GM19372 (cell line): ENCODE data around the gene TXN.
"Not testable (repeated sequence)": the region's sequence is repeated elsewhere in the genome, so short reads cannot be mapped to it uniquely, and the experiment has no call there.

ENCODE experiments used
- ATAC-seq: cut with Tn5 transposase; IDR thresholded peaks from one replicate; pipeline ENCODE4 v1.9.1; 2021; ENCODE audit warnings: mild to moderate bottlenecking, low read depth, moderate library complexity; ENCODE audit not compliant: unreplicated experiment

TXN gene

GRCh38 chr9:110257956-110258355 is 1.6 kb upstream of the TXN start:
- ATAC-seq = no peak

GRCh38 chr9:110257097-110257841 is 962 bp upstream of the TXN start:
- ATAC-seq = peak; percentile 1

GRCh38 chr9:110255463-110256379 is 586 bp downstream of the TXN start:
- ATAC-seq = peak; percentile 18

DNA sequence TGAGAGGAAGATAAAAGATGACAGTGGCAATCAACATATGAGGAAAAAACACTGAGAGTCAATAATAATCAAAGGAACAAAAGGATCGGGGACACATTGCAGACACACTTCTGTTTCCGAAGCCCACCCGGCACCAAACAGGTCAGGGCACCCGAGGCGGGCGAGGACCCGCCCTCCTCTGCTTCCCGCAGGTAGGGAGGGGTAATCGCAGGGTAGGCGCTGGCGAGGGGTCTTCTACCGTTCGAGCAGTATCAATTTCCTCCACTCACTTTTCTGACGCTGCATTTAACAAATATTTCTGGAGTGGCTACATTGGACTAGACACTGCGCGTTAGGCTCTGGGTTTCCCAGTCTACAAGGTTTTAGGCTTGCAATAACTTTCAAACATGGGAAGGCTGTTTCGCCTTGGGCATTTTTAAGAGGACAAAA is 1.3 kb downstream of the TXN start:
- no peak for ATAC-seq

- ATAC-seq = no peak
Measured at GRCh38 chr9:110254500-110254899, 1.8 kb downstream of the TXN start.

DNA sequence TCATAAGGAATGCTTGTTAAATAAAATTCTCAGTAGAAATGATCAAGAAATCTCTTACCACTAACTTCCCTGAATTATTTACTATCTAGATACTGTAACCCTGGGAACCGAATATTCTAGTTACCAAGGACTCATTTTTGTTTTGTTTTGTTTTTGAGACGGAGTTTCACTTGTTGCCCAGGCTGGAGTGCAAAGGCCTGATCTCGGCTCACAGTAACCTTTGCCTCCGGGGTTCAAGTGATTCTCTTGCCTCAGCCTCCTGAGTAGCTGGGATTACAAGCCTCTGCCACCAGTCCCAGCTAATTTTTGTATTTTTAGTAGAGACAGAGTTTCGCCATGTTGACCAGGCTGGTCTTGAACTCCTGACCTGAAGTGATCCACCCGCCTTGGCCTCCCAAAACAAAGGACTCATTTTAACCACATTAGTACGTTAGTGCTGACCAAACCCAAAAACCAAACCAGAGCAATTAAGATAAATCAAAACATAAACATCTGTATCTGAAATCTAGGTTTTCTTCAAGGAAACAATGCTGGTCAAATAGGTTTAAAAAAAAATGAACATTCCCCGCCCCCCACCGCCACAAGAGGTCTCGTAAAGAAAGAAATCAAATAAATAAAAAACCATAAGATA is 3.7 kb downstream of the TXN start:
- no peak for ATAC-seq

DNA sequence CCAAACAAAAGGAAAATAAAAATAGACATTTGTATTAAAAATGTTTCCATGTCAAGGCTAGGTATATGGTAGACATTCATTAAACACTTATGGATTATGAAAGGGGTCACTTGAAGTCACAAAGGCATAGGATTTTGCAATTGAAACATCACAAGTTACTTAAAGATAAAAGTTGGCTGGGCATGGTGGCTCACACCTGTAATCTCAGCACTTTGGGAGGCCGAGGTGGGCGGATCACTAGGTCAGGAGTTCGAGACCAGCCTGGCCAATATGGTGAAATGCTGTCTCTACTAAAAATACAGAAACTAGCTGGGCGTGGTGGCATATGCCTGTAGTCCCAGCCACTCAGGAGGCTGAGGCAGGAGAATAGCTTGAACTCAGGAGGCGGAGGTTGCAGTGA is 4.5 kb downstream of the TXN start:
- not testable (repeated sequence) for ATAC-seq

- no peak for ATAC-seq
Measured at GRCh38 chr9:110251212-110251611, 5.1 kb downstream of the TXN start.

GRCh38 chr9:110249603-110250002 is 6.7 kb downstream of the TXN start:
- ATAC-seq = no peak

DNA sequence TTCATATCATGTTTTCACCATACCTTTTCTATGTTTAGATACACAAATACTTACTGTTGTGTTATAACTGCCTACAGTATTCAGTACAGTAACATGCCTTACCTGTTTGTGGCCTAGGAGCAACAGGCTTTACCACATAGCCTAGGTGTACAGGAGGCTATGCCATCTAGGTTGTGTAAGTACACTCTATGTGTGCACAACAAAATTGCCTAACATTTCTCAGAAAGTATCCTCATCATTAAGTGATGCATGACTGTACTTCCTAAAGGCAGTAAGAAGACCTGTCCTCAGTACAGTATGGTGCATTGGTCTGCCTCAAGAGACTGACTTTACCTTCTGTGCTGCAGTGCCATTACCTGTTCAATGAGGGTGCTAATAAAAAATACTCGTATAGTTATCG is 7.9 kb downstream of the TXN start:
- no peak for ATAC-seq

DNA sequence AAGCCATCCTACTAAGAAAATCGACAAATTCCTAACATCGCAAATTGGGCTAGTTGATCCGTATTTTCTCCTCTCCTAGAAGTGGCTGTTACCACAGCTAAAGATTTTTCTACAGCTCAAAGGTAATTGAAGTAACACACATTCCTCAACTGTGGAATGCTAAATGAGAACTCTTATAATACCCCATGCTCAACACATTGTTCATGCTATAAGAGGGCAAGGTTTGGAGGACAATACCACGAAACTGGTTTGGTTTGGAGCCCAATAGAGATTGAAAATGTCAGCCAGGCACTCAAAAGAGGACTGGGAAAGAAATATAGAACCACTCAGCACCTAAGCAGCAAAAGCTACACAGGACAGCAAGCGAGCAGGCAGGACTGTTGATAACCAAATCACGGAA is 10.1 kb downstream of the TXN start:
- no peak for ATAC-seq

DNA sequence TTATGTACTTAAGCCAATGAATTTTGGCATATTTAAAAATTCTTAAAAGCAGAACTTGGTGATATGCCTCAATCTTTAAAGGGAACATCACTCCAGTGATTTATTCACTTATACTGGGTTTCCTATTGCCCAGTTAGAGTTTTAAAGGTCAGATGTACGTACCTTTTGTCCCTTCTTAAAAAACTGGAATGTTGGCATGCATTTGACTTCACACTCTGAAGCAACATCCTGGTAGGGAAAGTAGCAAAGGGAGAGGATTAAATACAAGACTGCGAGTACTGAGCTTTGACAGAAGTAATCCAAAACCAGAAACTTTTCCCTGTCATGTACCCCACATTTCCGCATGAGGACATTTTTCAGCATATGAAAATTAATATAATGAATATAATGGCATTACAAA is 11.7 kb downstream of the TXN start:
- no peak for ATAC-seq

GRCh38 chr9:110241858-110242321 is 14.4 kb downstream of the TXN start:
- ATAC-seq = no peak

GRCh38 chr9:110241260-110241857 is 14.9 kb downstream of the TXN start:
- no peak for ATAC-seq

DNA sequence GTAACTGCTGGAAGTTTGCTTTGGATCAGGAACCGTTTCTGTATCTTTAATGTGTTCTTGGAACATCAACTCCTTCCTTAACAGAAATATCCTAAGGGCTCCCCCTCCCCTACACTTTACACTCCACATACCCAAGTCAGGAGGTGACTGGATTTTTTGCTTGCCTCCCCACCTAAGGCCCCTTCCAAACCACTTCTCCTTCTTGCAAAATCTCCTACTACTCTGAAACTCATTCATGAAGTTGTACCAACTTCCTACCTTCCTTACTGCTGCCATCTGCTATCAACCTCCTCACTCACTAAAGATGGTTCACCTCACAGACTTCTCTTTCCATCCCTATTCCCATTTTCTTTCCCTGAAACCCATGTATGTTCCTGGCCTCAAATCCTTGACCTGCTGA is 16.1 kb downstream of the TXN start:
- no peak for ATAC-seq

DNA sequence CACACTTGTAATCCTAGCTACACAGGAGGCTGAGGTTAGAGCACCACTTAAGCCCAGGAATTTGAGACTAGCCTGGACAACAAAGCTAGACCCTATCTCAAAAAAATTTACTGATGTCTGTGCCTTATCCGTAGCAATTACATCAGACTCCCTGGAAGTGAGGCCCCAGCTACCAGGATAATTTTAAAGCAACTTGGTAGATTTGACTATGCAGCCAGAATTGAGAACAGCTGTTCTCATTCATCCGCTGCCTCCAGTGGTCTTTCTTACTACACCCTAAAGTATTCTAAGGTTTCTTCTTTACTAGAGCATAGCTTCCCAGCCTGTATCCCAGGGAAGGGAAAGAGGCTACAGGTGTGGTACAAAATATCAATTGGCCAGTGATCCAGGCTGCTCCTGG is 28.0 kb downstream of the TXN start:
- no peak for ATAC-seq

- no peak for ATAC-seq
Measured at GRCh38 chr9:110224583-110224982, 31.7 kb downstream of the TXN start.

DNA sequence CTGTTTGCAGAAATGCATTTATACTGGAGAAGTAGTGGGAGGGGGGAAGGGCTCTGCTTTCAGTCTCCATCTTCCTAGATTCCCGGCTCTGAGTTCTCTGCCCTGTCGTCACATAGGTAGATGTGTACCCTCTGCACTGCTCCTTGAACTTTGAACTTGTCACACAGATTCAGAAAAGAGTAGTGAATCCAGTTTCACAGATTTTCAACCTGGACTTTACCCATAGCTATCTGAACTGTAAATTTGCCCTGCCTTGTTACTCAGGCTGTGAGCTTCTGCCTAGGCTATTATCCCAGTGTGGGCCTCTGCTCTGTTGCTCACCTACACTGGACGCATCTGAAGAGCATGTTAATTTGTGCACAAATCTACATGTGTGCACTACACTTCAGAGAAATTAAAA is 35.5 kb downstream of the TXN start:
- no peak for ATAC-seq

GRCh38 chr9:110217656-110218099 is 38.6 kb downstream of the TXN start:
- ATAC-seq = no peak

GRCh38 chr9:110214586-110215355 is 41.5 kb downstream of the TXN start:
- ATAC-seq = no peak
